Endothelial cell of umbilical vein (primary cell): ENCODE results near the gene MITF. TPM values are rescaled to one million over a fixed set of nuclear protein-coding genes. Genes with fewer than 3 reads are reported as not detected.

ENCODE experiments used
- BruUV-seq: library from RNA; stranded (reverse); fragments of 400-500 nt; replicated peaks from 2 replicates; lab custom pipeline; 2021; lab: Mats Ljungman, UMichigan
- CTCF ChIA-PET: fragments of 300-600, 350-600 bp; sonication (Branson Sonifier 250); formaldehyde crosslinking; loops from one replicate; lab custom pipeline; 2021; ENCODE audit warnings: antibody characterized with exemption, inconsistent platforms; lab: Charles Lee
- POLR2A ChIA-PET: fragments of 300-600, 350-600 bp; sonication (Branson Sonifier 250); formaldehyde crosslinking; loops from one replicate; lab custom pipeline; 2021; ENCODE audit warnings: antibody characterized with exemption, inconsistent platforms; lab: Charles Lee
- DNase-seq: peaks from one replicate; pipeline ENCODE4 v3.0.0-alpha.2; 2011; ENCODE audit warnings: low read depth, low spot score
- FAIRE-seq: peaks from 2 replicates; lab custom pipeline; 2011; peaks lifted over from hg19 to GRCh38; lab: Jason Lieb, UNC
- H2AFZ ChIP-seq: 2 replicates; pipeline ENCODE4 v1.6.0; 2012; ENCODE audit warnings: low read depth, low read length, control low read depth, inconsistent platforms
- H3K27ac ChIP-seq: 2 replicates; pipeline ENCODE4 v1.5.1; 2011; ENCODE audit warnings: low read depth, mild to moderate bottlenecking, control low read depth, low read length, moderate library complexity; ENCODE audit not compliant: insufficient read depth
- H3K27me3 ChIP-seq, 2 experiments: 2 replicates each; pipeline versions ENCODE4 v1.6.0 to v1.6.1; 2011; ENCODE audit warnings: low read length in 2 of 2, mixed read lengths in 1 of 2; ENCODE audit not compliant: control insufficient read depth in 2 of 2, insufficient read depth in 2 of 2
- H3K36me3 ChIP-seq, 2 experiments: 2 replicates in 1 of 2; 3 replicates in 1 of 2; pipeline ENCODE4 v1.5.1; 2011; ENCODE audit warnings: low read length in 2 of 2, mild to moderate bottlenecking in 1 of 2, moderate library complexity in 1 of 2; ENCODE audit not compliant: control insufficient read depth in 2 of 2, insufficient read depth in 2 of 2; ENCODE audit errors: extremely low read depth in 1 of 2
- H3K4me1 ChIP-seq: 3 replicates; pipeline ENCODE4 v1.5.1; 2011; ENCODE audit warnings: mild to moderate bottlenecking, low read length; ENCODE audit not compliant: control insufficient read depth, insufficient read depth; ENCODE audit errors: extremely low read depth
- H3K4me2 ChIP-seq: 2 replicates; pipeline ENCODE4 v1.6.1; 2011; ENCODE audit warnings: low read length, control low read depth, mixed read lengths; ENCODE audit not compliant: insufficient read depth
- H3K4me3 ChIP-seq, 3 experiments: fragments of 200-600 bp in 1 of 3; sonication (generic), shearing (Covaris generic) in 1 of 3; replicated peaks in 1 of 3; 2 replicates each; pipeline ENCODE4 v1.5.1; 2011 to 2016; ENCODE audit warnings: control low read depth in 3 of 3, low read length in 3 of 3, mild to moderate bottlenecking in 2 of 3, inconsistent platforms in 1 of 3, low read depth in 1 of 3, moderate library complexity in 1 of 3; ENCODE audit not compliant: insufficient read depth in 1 of 3
- H3K79me2 ChIP-seq: 2 replicates; pipeline ENCODE4 v1.6.0; 2012; ENCODE audit warnings: low read length, inconsistent platforms; ENCODE audit not compliant: control insufficient read depth, insufficient read depth
- H3K9ac ChIP-seq: replicated peaks from 2 replicates; pipeline ENCODE3; 2011; ENCODE audit warnings: low read length, control low read depth; ENCODE audit not compliant: insufficient read depth; ENCODE audit errors: extremely low read depth
- H3K9me1 ChIP-seq: replicated peaks from 3 replicates; pipeline ENCODE4 v1.6.0; 2011; ENCODE audit warnings: mild to moderate bottlenecking, low read length; ENCODE audit not compliant: control insufficient read depth, insufficient read depth; ENCODE audit errors: extremely low read depth
- H3K9me3 ChIP-seq: replicated peaks from 2 replicates; pipeline ENCODE4 v1.5.1; 2012; ENCODE audit warnings: low read length, inconsistent platforms; ENCODE audit not compliant: control insufficient read depth, insufficient read depth
- H4K20me1 ChIP-seq: replicated peaks from 2 replicates; pipeline ENCODE3; 2011; ENCODE audit warnings: mild to moderate bottlenecking, low read length; ENCODE audit not compliant: control insufficient read depth, insufficient read depth; ENCODE audit errors: extremely low read depth
- CTCF ChIP-seq, 2 donors: IDR thresholded peaks; 1 replicate in 1 of 2; 2 replicates in 1 of 2; pipeline ENCODE4 v1.5.1; 2011; ENCODE audit warnings: low read length in 2 of 2, mild to moderate bottlenecking in 2 of 2, moderate library complexity in 2 of 2, control low read depth in 1 of 2, inconsistent platforms in 1 of 2, low read depth in 1 of 2; ENCODE audit not compliant: insufficient read depth in 1 of 2; ENCODE audit errors: extremely low read depth in 1 of 2
- EZH2 ChIP-seq: IDR thresholded peaks from 2 replicates; pipeline ENCODE4 v1.6.1; 2012; ENCODE audit warnings: borderline replicate concordance, low read depth, mild to moderate bottlenecking, moderate library complexity, low read length, inconsistent platforms; ENCODE audit not compliant: severe bottlenecking
- FOS ChIP-seq: IDR thresholded peaks from 2 replicates; pipeline ENCODE4 v1.6.1; 2011; ENCODE audit warnings: mild to moderate bottlenecking, low read length, moderate library complexity, borderline replicate concordance; ENCODE audit not compliant: insufficient read depth
- GATA2 ChIP-seq: IDR thresholded peaks from 2 replicates; pipeline ENCODE4 v1.7.0; 2011; ENCODE audit warnings: low read depth, mild to moderate bottlenecking, moderate library complexity, mixed read lengths, low read length; ENCODE audit not compliant: insufficient read length, insufficient read depth
- JUN ChIP-seq: IDR thresholded peaks from 2 replicates; pipeline ENCODE4 v1.6.1; 2011; ENCODE audit warnings: borderline replicate concordance, low read depth; ENCODE audit not compliant: insufficient read length, insufficient read depth
- MAX ChIP-seq: IDR thresholded peaks from 2 replicates; pipeline ENCODE4 v1.6.1; 2011; ENCODE audit not compliant: insufficient read depth, insufficient read length
- MYC ChIP-seq: IDR thresholded peaks from one replicate; pipeline ENCODE4 v1.6.1; 2011; ENCODE audit warnings: mild to moderate bottlenecking, low read depth, low read length
- POLR2A ChIP-seq: IDR thresholded peaks from 2 replicates; pipeline ENCODE4 v1.6.1; 2012; ENCODE audit warnings: low read depth, mild to moderate bottlenecking, control low read depth, low read length
- POLR2AphosphoS5 ChIP-seq: IDR thresholded peaks from 2 replicates; pipeline ENCODE4 v1.6.1; 2012; ENCODE audit warnings: low read depth, mild to moderate bottlenecking, control low read depth, low read length, moderate library complexity; ENCODE audit not compliant: insufficient read depth
- dilution Hi-C: fragments of 300-500 bp; cut with MboI; formaldehyde crosslinking; loops from one replicate; pipeline ENCODE4 v1.15.0; 2019; ENCODE audit warnings: low sequenced_read_pairs; ENCODE audit not compliant: extremely low pct_ligation_motif_present
- intact Hi-C: fragments of 100-400 bp; cut with micrococcal nuclease; formaldehyde crosslinking; loops from one replicate; pipeline ENCODE4 v1.10.0; 2022
- polyA plus RNA-seq, 4 experiments: library from polyadenylated mRNA; depleted of rRNA in 3 of 4; stranded (reverse) in 3 of 4; unstranded in 1 of 4; fragments of >200 nt; gene quantifications; 2 replicates each; pipeline versions ENCODE4 v1.2.1 to v1.2.3, GENCODE V29; 2011 to 2012; ENCODE audit warnings: missing spikeins in 1 of 4
- total RNA-seq: library from RNA; stranded (reverse); gene quantifications from 2 replicates; pipeline ENCODE4 v1.2.3, GENCODE V29; 2021

Gene MITF
- total and polyA plus RNA-seq, 2 donors (not counting 3 experiments of a cell fraction or from before 2014, with no cell fraction given): 1.6 to 2.5 TPM

- POLR2A ChIA-PET: no interaction called here
- Histone ChIP-seq H3K27me3 (no peaks in the 10 kb centered on the region), H3K4me3 (no peak overlapping the region), H3K9me1 (no peaks in the 10 kb centered on the region), H3K4me1 (peaks cover 44% of the 10 kb centered on the region), H4K20me1 (no peaks in the 10 kb centered on the region), H3K36me3 (no peaks in the 10 kb centered on the region), H3K9me3 (no peaks in the 10 kb centered on the region), H2AFZ (no peak overlapping the region), H3K27ac (no peak overlapping the region), H3K79me2 (no peaks in the 10 kb centered on the region), H3K9ac (no peak overlapping the region), H3K4me2 (no peak overlapping the region)
- intact Hi-C loops: no loop called here
- CTCF ChIA-PET: no interaction called here
- no TSS peak for BruUV-seq
- dilution Hi-C loops: no loop called here
- TF ChIP-seq CTCF (IDR thresholded peaks at IDR 0.05; ENCODE audit: extremely low read depth in 1 of 2, insufficient read depth in 1 of 2, low read depth in 1 of 2, low read length in 2 of 2): no peak
- TF ChIP-seq JUN: no peak
- no peak for TF ChIP-seq POLR2AphosphoS5
- no peak for TF ChIP-seq MAX
- no peak for TF ChIP-seq POLR2A
- TF ChIP-seq FOS: no peak
- no peak for TF ChIP-seq EZH2
- no peak for TF ChIP-seq GATA2
- no peak for TF ChIP-seq MYC
- no peak for FAIRE-seq
- DNase-seq: no peak
Observed at GRCh38 chr3:69767571-69767970, 28.3 kb downstream of the MITF start.
